H9 (cell line): ENCODE results near the gene KIF1A. TPM values are rescaled to one million over a fixed set of nuclear protein-coding genes. Genes with fewer than 3 reads are reported as not detected.

Source experiments
- DNase-seq: peaks from one replicate; pipeline ENCODE4 v3.0.0-alpha.2; 2017
- H2AFZ ChIP-seq: one replicate; pipeline ENCODE4 v1.6.1; 2013; ENCODE audit warnings: mild to moderate bottlenecking, low read length, control low read depth, moderate library complexity
- H2AK5ac ChIP-seq: 2 replicates; pipeline ENCODE4 v1.6.1; 2013; ENCODE audit warnings: low read length, control low read depth, mixed read lengths; ENCODE audit not compliant: insufficient read length
- H2BK120ac ChIP-seq: one replicate; pipeline ENCODE4 v1.6.1; 2013; ENCODE audit warnings: low read depth, mild to moderate bottlenecking, low read length, control low read depth, inconsistent platforms; ENCODE audit not compliant: poor library complexity, severe bottlenecking
- H2BK12ac ChIP-seq: 2 replicates; pipeline ENCODE4 v1.6.1; 2013; ENCODE audit warnings: low read length, control low read depth, mixed read lengths, low read depth; ENCODE audit not compliant: insufficient read length
- H2BK15ac ChIP-seq: 2 replicates; pipeline ENCODE4 v1.6.1; 2013; ENCODE audit warnings: low read depth, low read length, control low read depth
- H2BK20ac ChIP-seq: one replicate; pipeline ENCODE4 v1.6.1; 2013; ENCODE audit warnings: low read depth, mild to moderate bottlenecking, low read length, control low read depth, inconsistent platforms; ENCODE audit not compliant: poor library complexity, severe bottlenecking
- H2BK5ac ChIP-seq: 2 replicates; pipeline ENCODE4 v1.6.1; 2013; ENCODE audit warnings: low read length, control low read depth, mixed read lengths; ENCODE audit not compliant: insufficient read length
- H3K14ac ChIP-seq: 2 replicates; pipeline ENCODE4 v1.6.1; 2013; ENCODE audit warnings: low read length, control low read depth; ENCODE audit not compliant: insufficient read depth
- H3K18ac ChIP-seq: 2 replicates; pipeline ENCODE4 v1.6.1; 2013; ENCODE audit warnings: low read depth, mild to moderate bottlenecking, mixed read lengths, low read length, control low read depth; ENCODE audit not compliant: insufficient read length
- H3K23ac ChIP-seq: 2 replicates; pipeline ENCODE4 v1.6.1; 2013; ENCODE audit warnings: low read length, control low read depth, mixed read lengths, low read depth; ENCODE audit not compliant: insufficient read length
- H3K23me2 ChIP-seq: 2 replicates; pipeline ENCODE4 v1.6.1; 2013; ENCODE audit warnings: low read depth, mild to moderate bottlenecking, mixed read lengths, low read length, control low read depth; ENCODE audit not compliant: insufficient read length, poor library complexity, severe bottlenecking
- H3K27ac ChIP-seq: 2 replicates; pipeline ENCODE4 v1.5.1; 2013; ENCODE audit warnings: low read length, control low read depth, mixed read lengths, low read depth; ENCODE audit not compliant: insufficient read length
- H3K27me3 ChIP-seq: 2 replicates; pipeline ENCODE4 v1.6.1; 2013; ENCODE audit warnings: low read length, control low read depth, inconsistent platforms; ENCODE audit not compliant: insufficient read depth
- H3K4ac ChIP-seq: 2 replicates; pipeline ENCODE4 v1.6.1; 2013; ENCODE audit warnings: low read depth, mild to moderate bottlenecking, control low read depth, inconsistent platforms, low read length, moderate library complexity
- H3K4me1 ChIP-seq: 2 replicates; pipeline ENCODE4 v1.6.1; 2013; ENCODE audit warnings: low read length, control low read depth, inconsistent platforms; ENCODE audit not compliant: insufficient read depth
- H3K4me2 ChIP-seq: 2 replicates; pipeline ENCODE4 v1.6.1; 2013; ENCODE audit warnings: low read length, control low read depth, mixed read lengths; ENCODE audit not compliant: insufficient read length, insufficient read depth
- H3K56ac ChIP-seq: 2 replicates; pipeline ENCODE4 v1.6.1; 2013; ENCODE audit warnings: low read depth, mild to moderate bottlenecking, mixed read lengths, low read length, control low read depth; ENCODE audit not compliant: insufficient read length
- H3K79me1 ChIP-seq: 2 replicates; pipeline ENCODE4 v1.6.1; 2013; ENCODE audit warnings: low read depth, mild to moderate bottlenecking, moderate library complexity, low read length, control low read depth, inconsistent platforms; ENCODE audit not compliant: insufficient read depth, poor library complexity, severe bottlenecking
- H3K79me2 ChIP-seq: 2 replicates; pipeline ENCODE4 v1.6.1; 2013; ENCODE audit warnings: low read length, control low read depth, inconsistent platforms; ENCODE audit not compliant: insufficient read depth
- H3K9ac ChIP-seq: 2 replicates; pipeline ENCODE4 v1.6.1; 2013; ENCODE audit warnings: low read length, control low read depth, mixed read lengths; ENCODE audit not compliant: insufficient read length; ENCODE audit errors: extremely low read depth
- H3K9me3 ChIP-seq: one replicate; pipeline ENCODE4 v1.6.1; 2013; ENCODE audit warnings: low read depth, low read length, inconsistent platforms; ENCODE audit not compliant: control insufficient read depth
- H3T11ph ChIP-seq: one replicate; pipeline ENCODE4 v1.6.1; 2013; ENCODE audit warnings: mild to moderate bottlenecking, low read length, control low read depth, inconsistent platforms
- H4K20me1 ChIP-seq: one replicate; pipeline ENCODE4 v1.6.1; 2013; ENCODE audit not compliant: control insufficient read depth, insufficient read length, insufficient read depth
- H4K5ac ChIP-seq: 2 replicates; pipeline ENCODE4 v1.6.1; 2013; ENCODE audit warnings: low read depth, mild to moderate bottlenecking, mixed read lengths, low read length, control low read depth; ENCODE audit not compliant: insufficient read length
- H4K8ac ChIP-seq: replicated peaks from 2 replicates; pipeline ENCODE4 v1.6.1; 2013; ENCODE audit warnings: low read length, control low read depth, mixed read lengths, low read depth; ENCODE audit not compliant: insufficient read length
- H4K91ac ChIP-seq: 2 replicates; pipeline ENCODE4 v1.6.1; 2013; ENCODE audit warnings: low read depth, mild to moderate bottlenecking, moderate library complexity, mixed read lengths, low read length, control low read depth; ENCODE audit not compliant: insufficient read length
- H3K27ac Mint-ChIP-seq, 3 experiments: 2 replicates in 2 of 3; 3 replicates in 1 of 3; pipeline ENCODE4 v1.8.0; 2020 to 2021; ENCODE audit warnings: mixed read lengths in 3 of 3, mild to moderate bottlenecking in 1 of 3, moderate library complexity in 1 of 3
- H3K27me3 Mint-ChIP-seq: 2 replicates; pipeline ENCODE4 v1.8.0; 2021; ENCODE audit warnings: low read depth, mild to moderate bottlenecking, moderate library complexity, mixed read lengths
- H3K36me3 Mint-ChIP-seq, 3 experiments: 2 replicates in 2 of 3; 3 replicates in 1 of 3; pipeline ENCODE4 v1.8.0; 2020 to 2021; ENCODE audit warnings: low read depth in 3 of 3, mixed read lengths in 3 of 3; ENCODE audit not compliant: insufficient read depth in 1 of 3
- H3K4me1 Mint-ChIP-seq, 2 experiments: 2 replicates each; pipeline ENCODE4 v1.8.0; 2020; ENCODE audit warnings: mixed read lengths in 2 of 2
- H3K4me3 Mint-ChIP-seq, 2 experiments: 2 replicates in 1 of 2; 3 replicates in 1 of 2; pipeline ENCODE4 v1.8.0; 2020 to 2021; ENCODE audit warnings: mild to moderate bottlenecking in 2 of 2, mixed read lengths in 2 of 2, moderate library complexity in 1 of 2
- H3K9me3 Mint-ChIP-seq, 2 experiments: 2 replicates in 1 of 2; 3 replicates in 1 of 2; pipeline ENCODE4 v1.8.0; 2020; ENCODE audit warnings: mild to moderate bottlenecking in 2 of 2, mixed read lengths in 2 of 2, moderate library complexity in 1 of 2
- WGBS: extraction: QIAGEN DNeasy Blood & Tissue Kit; methylation state at CpG from one replicate; pipeline ENCODE4 v1.1.7; 2013; ENCODE audit warnings: missing lambda C conversion rate, low lambda C conversion rate, mixed read lengths; ENCODE audit not compliant: insufficient read length; ENCODE audit errors: extremely low coverage; 5-methylcytosine and 5-hydroxymethylcytosine counted together
- total RNA-seq: library from RNA; stranded (reverse); gene quantifications from 2 replicates; pipeline ENCODE4 v1.2.1, GENCODE V29; 2021
- TF ChIP-seq, protein P1 (sequence below): fragments of 200-600 bp; sonication (generic); conservative IDR thresholded peaks from 3 replicates; pipeline ENCODE4 v1.8.0; 2021; ENCODE audit warnings: antibody characterized with exemption, mild to moderate bottlenecking

Gene KIF1A
- total RNA-seq, 1 experiment from 2014 or later = 204 TPM

- H2BK12ac ChIP-seq = no peak overlapping the region
- DNase-seq = no peak
- H3K18ac ChIP-seq = no peak overlapping the region
- no peak overlapping the region for H4K91ac ChIP-seq
- H3K79me1 ChIP-seq = no peaks in the 10 kb centered on the region
- H2BK20ac ChIP-seq = no peak overlapping the region
- no peaks in the 10 kb centered on the region for H3K9me3 ChIP-seq
- TF ChIP-seq, protein P1, sequence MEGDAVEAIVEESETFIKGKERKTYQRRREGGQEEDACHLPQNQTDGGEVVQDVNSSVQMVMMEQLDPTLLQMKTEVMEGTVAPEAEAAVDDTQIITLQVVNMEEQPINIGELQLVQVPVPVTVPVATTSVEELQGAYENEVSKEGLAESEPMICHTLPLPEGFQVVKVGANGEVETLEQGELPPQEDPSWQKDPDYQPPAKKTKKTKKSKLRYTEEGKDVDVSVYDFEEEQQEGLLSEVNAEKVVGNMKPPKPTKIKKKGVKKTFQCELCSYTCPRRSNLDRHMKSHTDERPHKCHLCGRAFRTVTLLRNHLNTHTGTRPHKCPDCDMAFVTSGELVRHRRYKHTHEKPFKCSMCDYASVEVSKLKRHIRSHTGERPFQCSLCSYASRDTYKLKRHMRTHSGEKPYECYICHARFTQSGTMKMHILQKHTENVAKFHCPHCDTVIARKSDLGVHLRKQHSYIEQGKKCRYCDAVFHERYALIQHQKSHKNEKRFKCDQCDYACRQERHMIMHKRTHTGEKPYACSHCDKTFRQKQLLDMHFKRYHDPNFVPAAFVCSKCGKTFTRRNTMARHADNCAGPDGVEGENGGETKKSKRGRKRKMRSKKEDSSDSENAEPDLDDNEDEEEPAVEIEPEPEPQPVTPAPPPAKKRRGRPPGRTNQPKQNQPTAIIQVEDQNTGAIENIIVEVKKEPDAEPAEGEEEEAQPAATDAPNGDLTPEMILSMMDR = no peak
- no peak overlapping the region for H3K27ac Mint-ChIP-seq
- H3K23me2 ChIP-seq = no peaks in the 10 kb centered on the region
- H2AK5ac ChIP-seq = no peak overlapping the region
- H3K36me3 Mint-ChIP-seq = no peaks in the 10 kb centered on the region
- H3K9ac ChIP-seq = no peak overlapping the region
- no peak overlapping the region for H3K14ac ChIP-seq
- no peak overlapping the region for H3K4ac ChIP-seq
- no peaks in the 10 kb centered on the region for H3K4me1 ChIP-seq
- no peaks in the 10 kb centered on the region; the same call in 1 of the 2 replicates for H3K27me3 Mint-ChIP-seq
- no CpG with 5 or more reads among the region's 6 CpGs for WGBS
- H3K4me2 ChIP-seq = no peak overlapping the region
- no peak overlapping the region for H2BK15ac ChIP-seq
- H3K23ac ChIP-seq = no peak overlapping the region
- H3K4me1 Mint-ChIP-seq = peaks cover 0 to 7% of the 10 kb centered on the region in 2 experiments; a peak in 3 of 4 replicates
- H4K20me1 ChIP-seq = no peaks in the 10 kb centered on the region
- no peak overlapping the region for H3K56ac ChIP-seq
- H3K9me3 Mint-ChIP-seq = no peaks in the 10 kb centered on the region
- no peaks in the 10 kb centered on the region for H3K79me2 ChIP-seq
- no peak overlapping the region for H2BK120ac ChIP-seq
- H3K27ac ChIP-seq = no peak overlapping the region
- H4K5ac ChIP-seq = no peak overlapping the region
- no peak overlapping the region for H2AFZ ChIP-seq
- H4K8ac ChIP-seq = no peak overlapping the region
- no peak overlapping the region for H2BK5ac ChIP-seq
- H3K27me3 ChIP-seq = no peaks in the 10 kb centered on the region
- H3T11ph ChIP-seq = no peak overlapping the region
- H3K4me3 Mint-ChIP-seq = no peak overlapping the region
Measured at GRCh38 chr2:240686460-240686859, 133.6 kb downstream of the KIF1A start.
